Keratinocyte (primary cell): ENCODE results near the gene GDF3.
A peak's percentile ranks its signal among the peaks of the same experiment; 100 is the strongest.
"Not testable (repeated sequence)": the region's sequence is repeated elsewhere in the genome, so short reads cannot be mapped to it uniquely, and the experiment has no call there.

Source experiments
- CTCF ChIP-seq, 3 experiments: IDR thresholded peaks in 1 of 3; conservative IDR thresholded peaks in 1 of 3; optimal IDR thresholded peaks in 1 of 3; 2 replicates in 2 of 3; 3 replicates in 1 of 3; pipeline versions ENCODE3 to v1.5.1; 2011; ENCODE audit warnings: low read length in 3 of 3, mild to moderate bottlenecking in 3 of 3, moderate library complexity in 2 of 3, control low read depth in 1 of 3, inconsistent platforms in 1 of 3; ENCODE audit not compliant: insufficient read depth in 2 of 3; ENCODE audit errors: extremely low read depth in 1 of 3
- EZH2 ChIP-seq: IDR thresholded peaks from one replicate; pipeline ENCODE4 v1.6.1; 2012; ENCODE audit warnings: inconsistent platforms, mild to moderate bottlenecking, low read length, moderate library complexity

- peak in 2 of 3 experiments; percentile 13 to 26 for TF ChIP-seq CTCF (optimal IDR thresholded peaks at IDR 0.05 in 1 of 3, IDR thresholded peaks at IDR 0.05 in 1 of 3, conservative IDR thresholded peaks at IDR 0.05 in 1 of 3; ENCODE audit: extremely low read depth in 1 of 3, insufficient read depth in 2 of 3, low read length in 3 of 3)
- TF ChIP-seq EZH2 = not testable (repeated sequence)
These were observed 18.1 kb downstream of the GDF3 start for GRCh38 chr12:7677432-7677888.
